ENCODE results near the gene MST1R. TPM values are rescaled to one million over a fixed set of nuclear protein-coding genes. Genes with fewer than 3 reads are reported as not detected.
A peak's percentile ranks its signal among the peaks of the same experiment; 100 is the strongest.

Gene MST1R
- total RNA-seq, 1 donor from 2014 or later = 0.99 TPM

GRCh38 chr3:49841126-49841696 lies 62.5 kb downstream of the MST1R start:
- DNase-seq (ENCODE audit: low read depth, low spot score) = no peak

GRCh38 chr3:49840388-49840787 lies 63.3 kb downstream of the MST1R start:
- no peak for DNase-seq (ENCODE audit: low read depth, low spot score)

GRCh38 chr3:49839193-49839809 lies 64.4 kb downstream of the MST1R start:
- DNase-seq (ENCODE audit: low read depth, low spot score) = peak; percentile 50

Other genes with a start within 250 kb of the MST1R start
- gene APEH, start 229.5 kb downstream of the MST1R start, total RNA-seq = 104 and 128 TPM in 2 replicates
- 2.2 and 2.8 TPM in 2 replicates for gene MST1, start 214.4 kb downstream of the MST1R start, total RNA-seq
- gene RNF123, start 214.3 kb downstream of the MST1R start, total RNA-seq = 20.4 and 25.6 TPM in 2 replicates
- gene AMIGO3, start 184.2 kb downstream of the MST1R start, total RNA-seq = not detected in 2 replicates
- gene GMPPB, start 179.9 kb downstream of the MST1R start, total RNA-seq = 51.2 and 75.5 TPM in 2 replicates
- gene IP6K1, start 117.3 kb downstream of the MST1R start, total RNA-seq = 46.7 and 66.8 TPM in 2 replicates
- not detected in 2 replicates for gene CDHR4, start 104.0 kb downstream of the MST1R start, total RNA-seq
- gene INKA1, start 100.6 kb downstream of the MST1R start, total RNA-seq = 20.4 and 21.5 TPM in 2 replicates
- 29.5 and 42.2 TPM in 2 replicates for gene UBA7, start 89.9 kb downstream of the MST1R start, total RNA-seq
- gene TRAIP, start 47.3 kb downstream of the MST1R start, total RNA-seq = 4.4 and 5.1 TPM in 2 replicates
- under 0.01 and 0.04 TPM in 2 replicates for gene CAMKV, start 34.0 kb downstream of the MST1R start, total RNA-seq
- gene MON1A, start 25.9 kb upstream of the MST1R start, total RNA-seq = 15.4 and 27.8 TPM in 2 replicates
- 29.9 and 43.2 TPM in 2 replicates for gene RBM6, start 36.3 kb upstream of the MST1R start, total RNA-seq
- gene RBM5, start 185.0 kb upstream of the MST1R start, total RNA-seq = 116 and 184 TPM in 2 replicates